ENCODE measurements around the gene DUS4L.

DNA sequence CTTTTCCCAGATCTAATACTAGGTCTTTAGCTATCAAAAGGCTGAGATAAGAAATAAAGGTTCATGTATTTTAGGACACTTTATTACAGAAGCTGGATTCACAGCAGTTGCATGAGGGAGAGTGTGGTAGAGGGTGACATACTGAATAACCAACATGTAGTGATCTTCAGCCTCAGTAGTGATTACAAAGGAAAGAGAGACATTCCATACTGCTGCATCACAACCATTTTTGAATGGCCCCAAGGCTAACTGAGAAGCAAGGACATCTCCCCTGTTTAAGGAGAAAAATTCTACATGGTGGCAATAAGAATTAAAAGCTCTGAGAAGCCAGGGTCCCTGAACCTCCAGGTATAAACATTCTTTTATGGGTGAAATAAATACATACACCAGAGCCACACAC, 35.3 kb upstream of the DUS4L start:
- TF ChIP-seq POLR2A (IDR thresholded peaks at IDR 0.05): no peak
- TF ChIP-seq, protein P1, sequence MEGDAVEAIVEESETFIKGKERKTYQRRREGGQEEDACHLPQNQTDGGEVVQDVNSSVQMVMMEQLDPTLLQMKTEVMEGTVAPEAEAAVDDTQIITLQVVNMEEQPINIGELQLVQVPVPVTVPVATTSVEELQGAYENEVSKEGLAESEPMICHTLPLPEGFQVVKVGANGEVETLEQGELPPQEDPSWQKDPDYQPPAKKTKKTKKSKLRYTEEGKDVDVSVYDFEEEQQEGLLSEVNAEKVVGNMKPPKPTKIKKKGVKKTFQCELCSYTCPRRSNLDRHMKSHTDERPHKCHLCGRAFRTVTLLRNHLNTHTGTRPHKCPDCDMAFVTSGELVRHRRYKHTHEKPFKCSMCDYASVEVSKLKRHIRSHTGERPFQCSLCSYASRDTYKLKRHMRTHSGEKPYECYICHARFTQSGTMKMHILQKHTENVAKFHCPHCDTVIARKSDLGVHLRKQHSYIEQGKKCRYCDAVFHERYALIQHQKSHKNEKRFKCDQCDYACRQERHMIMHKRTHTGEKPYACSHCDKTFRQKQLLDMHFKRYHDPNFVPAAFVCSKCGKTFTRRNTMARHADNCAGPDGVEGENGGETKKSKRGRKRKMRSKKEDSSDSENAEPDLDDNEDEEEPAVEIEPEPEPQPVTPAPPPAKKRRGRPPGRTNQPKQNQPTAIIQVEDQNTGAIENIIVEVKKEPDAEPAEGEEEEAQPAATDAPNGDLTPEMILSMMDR (IDR thresholded peaks at IDR 0.05): no peak

Measured in Peyer's patch (tissue), 4 donors.